ENCODE measurements around the gene ADGRD1. TPM values are rescaled to one million over a fixed set of nuclear protein-coding genes. Genes with fewer than 3 reads are reported as not detected.
A peak's percentile ranks its signal among the peaks of the same experiment; 100 is the strongest.

Gene ADGRD1
- polyA plus RNA-seq, 3 donors = 4.7 to 17.9 (median 4.9) TPM

- H3K36me3 ChIP-seq (replicated peaks in 1 of 2; ENCODE audit: control insufficient read depth in 1 of 2, insufficient read depth in 2 of 2, low read length in 2 of 2) = peaks cover 0 to 4% of the 10 kb centered on the region in 2 donors
- intact Hi-C loops (cut with micrococcal nuclease) = no loop called here
- peak overlapping the region in 3 of 7 donors; percentile 15 to 61 (median 45) for H3K27ac Mint-ChIP-seq
- peaks cover 13% of the 10 kb centered on the region for H4K20me1 ChIP-seq (ENCODE audit: insufficient read depth, low read length)
- peaks cover 23 to 42% of the 10 kb centered on the region in 2 donors for H3K4me1 ChIP-seq (ENCODE audit: control insufficient read depth in 1 of 2, insufficient read depth in 2 of 2, low read length in 2 of 2)
- no peak for TF ChIP-seq CTCF (IDR thresholded peaks at IDR 0.05)
- DNase-seq = peak; percentile 21 to 30 (median 25)
- peak overlapping the region in 1 of 2 donors; percentile 55 for H3K4me3 Mint-ChIP-seq
- H3K4me2 ChIP-seq (replicated peaks; ENCODE audit: extremely low read depth, low read length, poor library complexity, severe bottlenecking) = peak overlapping the region; percentile 14
- WGBS (ENCODE audit: insufficient coverage) = 3% methylated on average over 17 of the region's 21 CpGs
- peaks cover 4 to 6% (median 5%) of the 10 kb centered on the region in 3 donors for H3K27me3 Mint-ChIP-seq (ENCODE audit: low read depth in 3 of 3)
- no peaks in the 10 kb centered on the region for H3K27me3 ChIP-seq (ENCODE audit: control insufficient read depth in 2 of 2, insufficient read depth in 2 of 2, low read length in 2 of 2)
- no peaks in the 10 kb centered on the region for H3K79me2 ChIP-seq (ENCODE audit: insufficient read depth, low read length)
- peaks cover 0 to 2% (median 0%) of the 10 kb centered on the region in 7 donors for H3K9me3 Mint-ChIP-seq
- H3K36me3 Mint-ChIP-seq = peaks cover 10 to 13% of the 10 kb centered on the region in 2 donors
- no peaks in the 10 kb centered on the region for H3K9me3 ChIP-seq (replicated peaks in 1 of 2; ENCODE audit: control insufficient read depth in 1 of 2, insufficient read depth in 1 of 2, low read length in 2 of 2)
- peak overlapping the region in 1 of 3 experiments; percentile 37 for H3K4me3 ChIP-seq (replicated peaks in 1 of 3; ENCODE audit: low read depth in 2 of 3, low read length in 3 of 3)
- H3K27ac ChIP-seq (ENCODE audit: low read depth in 1 of 2, low read length in 2 of 2) = no peak overlapping the region
- peaks cover 22% of the 10 kb centered on the region for H3K4me1 Mint-ChIP-seq
- no peak overlapping the region for H2AFZ ChIP-seq (ENCODE audit: insufficient read depth, low read depth, low read length, poor library complexity, severe bottlenecking)
- peak overlapping the region; percentile 36 for H3K9ac ChIP-seq (ENCODE audit: insufficient read depth, low read length, poor library complexity, severe bottlenecking)
Measured at GRCh38 chr12:131092901-131093603, 139.3 kb downstream of the ADGRD1 start.

DNA sequence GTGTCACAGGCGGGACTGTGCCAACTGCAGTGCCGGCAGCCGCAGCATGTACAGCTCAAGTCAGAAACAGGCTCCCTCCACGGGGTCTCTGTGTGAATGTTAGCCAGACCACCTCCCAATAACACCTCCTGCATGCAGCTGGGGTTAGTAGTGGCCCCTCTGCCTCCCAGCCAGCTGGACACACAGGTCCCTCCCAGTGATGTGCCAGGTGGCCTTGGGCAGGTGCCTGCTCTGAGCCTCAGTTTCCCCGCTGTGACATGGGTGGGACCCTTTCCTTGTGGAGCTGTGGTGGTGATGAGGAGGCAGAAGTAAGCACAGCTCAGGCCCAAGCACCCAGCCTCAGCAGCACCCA lies 139.9 kb downstream of the ADGRD1 start:
- no peak for DNase-seq
- WGBS (ENCODE audit: insufficient coverage) = 0% methylated on average over 2 of the region's 5 CpGs
- peak overlapping the region; percentile 14 for H3K4me2 ChIP-seq (replicated peaks; ENCODE audit: extremely low read depth, low read length, poor library complexity, severe bottlenecking)
- no peaks in the 10 kb centered on the region for H3K9me3 ChIP-seq (replicated peaks in 1 of 2; ENCODE audit: control insufficient read depth in 1 of 2, insufficient read depth in 1 of 2, low read length in 2 of 2)
- intact Hi-C loops (cut with micrococcal nuclease) = no loop called here
- peak overlapping the region in 1 of 3 experiments; percentile 37 for H3K4me3 ChIP-seq (replicated peaks in 1 of 3; ENCODE audit: low read depth in 2 of 3, low read length in 3 of 3)
- peaks cover 4 to 6% (median 5%) of the 10 kb centered on the region in 3 donors for H3K27me3 Mint-ChIP-seq (ENCODE audit: low read depth in 3 of 3)
- H2AFZ ChIP-seq (ENCODE audit: insufficient read depth, low read depth, low read length, poor library complexity, severe bottlenecking) = no peak overlapping the region
- H3K27me3 ChIP-seq (ENCODE audit: control insufficient read depth in 2 of 2, insufficient read depth in 2 of 2, low read length in 2 of 2) = no peaks in the 10 kb centered on the region
- H3K79me2 ChIP-seq (ENCODE audit: insufficient read depth, low read length) = no peaks in the 10 kb centered on the region
- peaks cover 23 to 42% of the 10 kb centered on the region in 2 donors for H3K4me1 ChIP-seq (ENCODE audit: control insufficient read depth in 1 of 2, insufficient read depth in 2 of 2, low read length in 2 of 2)
- H4K20me1 ChIP-seq (ENCODE audit: insufficient read depth, low read length) = peaks cover 13% of the 10 kb centered on the region
- no peak for TF ChIP-seq CTCF (IDR thresholded peaks at IDR 0.05)
- peaks cover 0 to 2% (median 0%) of the 10 kb centered on the region in 7 donors for H3K9me3 Mint-ChIP-seq
- no peak overlapping the region for H3K27ac ChIP-seq (ENCODE audit: low read depth in 1 of 2, low read length in 2 of 2)
- H3K4me1 Mint-ChIP-seq = peaks cover 22% of the 10 kb centered on the region
- peaks cover 0 to 4% of the 10 kb centered on the region in 2 donors for H3K36me3 ChIP-seq (replicated peaks in 1 of 2; ENCODE audit: control insufficient read depth in 1 of 2, insufficient read depth in 2 of 2, low read length in 2 of 2)
- no peak overlapping the region for H3K4me3 Mint-ChIP-seq
- peaks cover 10 to 13% of the 10 kb centered on the region in 2 donors for H3K36me3 Mint-ChIP-seq
- H3K9ac ChIP-seq (ENCODE audit: insufficient read depth, low read length, poor library complexity, severe bottlenecking) = peak overlapping the region; percentile 36
- H3K27ac Mint-ChIP-seq = no peak overlapping the region
